Measurements from ENCODE around the gene FCSK.
A peak's percentile ranks its signal among the peaks of the same experiment; 100 is the strongest.
"Not testable (repeated sequence)": the region's sequence is repeated elsewhere in the genome, so short reads cannot be mapped to it uniquely, and the experiment has no call there.

The FCSK gene

GRCh38 chr16:70454222-70455034 is at the start of gene FCSK:
TSS of gene FCSK (plus strand) at chr16:70454595. CDS start at chr16:70463191, 8,596 bp downstream.
- peak; percentile 67 for DNase-seq

GRCh38 chr16:70406104-70406503 is 48.3 kb upstream of the FCSK start:
- not testable (repeated sequence) for DNase-seq

- DNase-seq = no peak
Measured at GRCh38 chr16:70407811-70408274, 46.6 kb upstream of the FCSK start.

GRCh38 chr16:70410734-70411133 is 43.7 kb upstream of the FCSK start:
- no peak for DNase-seq

GRCh38 chr16:70412385-70412784 is 42.0 kb upstream of the FCSK start:
- no peak for DNase-seq

- not testable (repeated sequence) for DNase-seq
Measured at GRCh38 chr16:70413572-70413971, 40.8 kb upstream of the FCSK start.

GRCh38 chr16:70416748-70417616 is 37.4 kb upstream of the FCSK start:
- no peak for DNase-seq

- DNase-seq = no peak
Measured at GRCh38 chr16:70417661-70418060, 36.7 kb upstream of the FCSK start.

GRCh38 chr16:70418274-70418992 is 36.0 kb upstream of the FCSK start:
- no peak for DNase-seq

- DNase-seq = no peak
Measured at GRCh38 chr16:70418993-70419318, 35.4 kb upstream of the FCSK start.

- no peak for DNase-seq
Measured at GRCh38 chr16:70419384-70420327, 34.7 kb upstream of the FCSK start.

- no peak for DNase-seq
Measured at GRCh38 chr16:70421014-70421413, 33.4 kb upstream of the FCSK start.

GRCh38 chr16:70421473-70422311 is 32.7 kb upstream of the FCSK start:
- no peak for DNase-seq

- DNase-seq = no peak
Measured at GRCh38 chr16:70422543-70422942, 31.9 kb upstream of the FCSK start.

GRCh38 chr16:70427786-70428177 is 26.6 kb upstream of the FCSK start:
- no peak for DNase-seq

GRCh38 chr16:70428178-70428998 is 26.0 kb upstream of the FCSK start:
- peak; percentile 46 for DNase-seq

- no peak for DNase-seq
Measured at GRCh38 chr16:70429888-70430666, 24.3 kb upstream of the FCSK start.

GRCh38 chr16:70430667-70431536 is 23.5 kb upstream of the FCSK start:
- peak; percentile 75 for DNase-seq
